ENCODE data around the gene NUDCD2. TPM values are rescaled to one million over a fixed set of nuclear protein-coding genes. Genes with fewer than 3 reads are reported as not detected.

NUDCD2 gene
- total and polyA plus RNA-seq, 9 of the 15 experiments (the other 6 are each of a cell fraction or from before 2014, with no cell fraction given), result 14.6 to 76.9 (median 32.5) TPM

DNA sequence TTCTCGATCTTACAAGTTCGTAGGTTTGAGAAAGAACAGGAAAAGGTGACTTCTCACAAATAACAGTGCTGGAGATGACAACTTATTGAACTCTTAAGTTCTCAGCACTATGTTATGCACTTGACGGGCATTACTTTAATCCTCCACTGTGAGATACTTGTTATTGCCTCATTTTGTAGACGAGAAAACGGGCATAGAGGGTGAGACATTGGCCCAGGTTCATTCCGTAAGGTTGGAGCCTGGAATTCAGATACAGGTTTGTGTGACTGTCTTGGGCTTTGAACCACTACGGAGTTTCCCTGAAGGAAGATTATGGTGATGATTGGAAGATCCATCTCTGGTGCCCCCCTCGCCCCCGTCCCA lies 46.2 kb upstream of the NUDCD2 start:
- intact Hi-C loops (cut with micrococcal nuclease), result loop anchor here (5.0 kb wide), 1 partner anchor 851 kb away; no protein-coding TSS in a partner anchor
- CTCF ChIA-PET (ENCODE audit: low intra/inter-chr PET ratio), result no interaction called here
- TF ChIP-seq CEBPG (CRISPR knock-in tag; IDR thresholded peaks at IDR 0.05), result no peak
- peak in 1 of 2 experiments; percentile 16; a peak in 1 of 4 replicates for TF ChIP-seq CEBPG (tag; conservative IDR thresholded peaks at IDR 0.05 in 1 of 2, IDR thresholded peaks at IDR 0.05 in 1 of 2)
- no peak for TF ChIP-seq GTF2E2 (tag; IDR thresholded peaks at IDR 0.05)
- 0 out of 2 replicates have a peak, but pooled peaks have one; percentile 7 for TF ChIP-seq ZNF232 (CRISPR knock-in tag; IDR thresholded peaks at IDR 0.05)
- no peak for TF ChIP-seq TOE1 (IDR thresholded peaks at IDR 0.05; ENCODE audit: borderline replicate concordance)
- 0 out of 2 replicates have a peak, but pooled peaks have one; percentile 62 for TF ChIP-seq TOE1 (CRISPR knock-in tag; IDR thresholded peaks at IDR 0.05; ENCODE audit: borderline replicate concordance, low read depth)
- 0 out of 2 replicates have a peak, but pooled peaks have one; percentile 51 for TF ChIP-seq HEY1 (CRISPR knock-in tag; IDR thresholded peaks at IDR 0.05; ENCODE audit: borderline replicate concordance)
- no peak for TF ChIP-seq KDM2B (CRISPR knock-in tag; IDR thresholded peaks at IDR 0.05)
- peak; percentile 7; the same call in 1 of the 2 replicates for TF ChIP-seq FOXK1 (CRISPR knock-in tag; IDR thresholded peaks at IDR 0.05; ENCODE audit: borderline replicate concordance)
- 0 out of 2 replicates have a peak, but pooled peaks have one; percentile 22 for TF ChIP-seq NKRF (IDR thresholded peaks at IDR 0.05; ENCODE audit: borderline replicate concordance)
- no peak for TF ChIP-seq ARID2 (IDR thresholded peaks at IDR 0.05)
- peak; percentile 45; the same call in 1 of the 2 replicates for TF ChIP-seq AFF4 (CRISPR knock-in tag; IDR thresholded peaks at IDR 0.05)
- TF ChIP-seq, protein P1, sequence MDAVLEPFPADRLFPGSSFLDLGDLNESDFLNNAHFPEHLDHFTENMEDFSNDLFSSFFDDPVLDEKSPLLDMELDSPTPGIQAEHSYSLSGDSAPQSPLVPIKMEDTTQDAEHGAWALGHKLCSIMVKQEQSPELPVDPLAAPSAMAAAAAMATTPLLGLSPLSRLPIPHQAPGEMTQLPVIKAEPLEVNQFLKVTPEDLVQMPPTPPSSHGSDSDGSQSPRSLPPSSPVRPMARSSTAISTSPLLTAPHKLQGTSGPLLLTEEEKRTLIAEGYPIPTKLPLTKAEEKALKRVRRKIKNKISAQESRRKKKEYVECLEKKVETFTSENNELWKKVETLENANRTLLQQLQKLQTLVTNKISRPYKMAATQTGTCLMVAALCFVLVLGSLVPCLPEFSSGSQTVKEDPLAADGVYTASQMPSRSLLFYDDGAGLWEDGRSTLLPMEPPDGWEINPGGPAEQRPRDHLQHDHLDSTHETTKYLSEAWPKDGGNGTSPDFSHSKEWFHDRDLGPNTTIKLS (IDR thresholded peaks at IDR 0.05; ENCODE audit: borderline replicate concordance, low read depth), result no peak

More for the DNA sequence above, 46.2 kb upstream of the NUDCD2 start:
- Histone ChIP-seq H3K9ac (ENCODE audit: insufficient read depth in 1 of 2, low read depth in 2 of 2, low read length in 2 of 2) (peak overlapping the region; percentile 85 to 90), H3K27me3 (ENCODE audit: control insufficient read depth in 2 of 2, insufficient read depth in 2 of 2, low read length in 2 of 2) (no peaks in the 10 kb centered on the region), H3K36me3 (ENCODE audit: control insufficient read depth, insufficient read depth, low read length) (peaks cover 3% of the 10 kb centered on the region; the same call in 1 of the 3 replicates), H3K9me3 (replicated peaks; ENCODE audit: control insufficient read depth, insufficient read depth, low read depth, low read length) (no peaks in the 10 kb centered on the region), H4K20me1 (replicated peaks; ENCODE audit: control insufficient read depth, insufficient read depth, low read length) (0 out of 2 replicates have a peak, but pooled peaks cover 3% of the 10 kb centered on the region), H2AFZ (ENCODE audit: low read depth, low read length) (peak overlapping the region; percentile 84; the same call in 1 of the 2 replicates), H3K27ac (ENCODE audit: extremely low read depth, low read depth, low read length) (peak overlapping the region; percentile 87), H3K79me2 (ENCODE audit: control insufficient read depth, insufficient read depth, low read length) (peaks cover 73% of the 10 kb centered on the region), H3K4me3 (peak overlapping the region; percentile 65), H3K9me1 (ENCODE audit: control insufficient read depth, insufficient read depth, low read length) (no peaks in the 10 kb centered on the region), H3K4me2 (ENCODE audit: insufficient read depth, low read length) (peak overlapping the region; percentile 97), H3K4me1 (replicated peaks in 1 of 2; ENCODE audit: control insufficient read depth in 2 of 2, insufficient read depth in 2 of 2, low read length in 2 of 2) (peaks cover 5 to 7% of the 10 kb centered on the region in 2 experiments; a peak in 3 of 5 replicates)
- TSS peak; percentile 49 for BruUV-seq (replicated peaks)
- in situ Hi-C loops (cut with MboI), result loop anchor here (25.0 kb wide), 1 partner anchor 856 kb away; no protein-coding TSS in a partner anchor
- peak in 1 of 4 experiments; percentile 7 for DNase-seq (ENCODE audit: extremely low read depth in 1 of 4, low spot score in 3 of 4)
- FAIRE-seq, result no peak
- WGBS (ENCODE audit: insufficient coverage, low coverage, missing lambda C conversion rate), result under 1% methylated on average over 9 of the region's 9 CpGs
- no peak for ATAC-seq
- POLR2A ChIA-PET, result interaction anchor here (1.0 to 4.7 kb wide), 2 partner anchors 37 to 46 kb away, joined by 3 to 44 read pairs; partner anchors contain the start of genes HMMR and NUDCD2

Data from K562 (cell line).